Posterior vena cava (tissue), 2 donors: Measurements from ENCODE around the gene BNC1. TPM values are rescaled to one million over a fixed set of nuclear protein-coding genes. Genes with fewer than 3 reads are reported as not detected.

Experiments used
- total RNA-seq, 2 donors: library from RNA; stranded (reverse); fragmentation: NEBNext Ultra II Directional; extraction: Animal tissue kit (Norgen Biotek cat#: 25700); gene quantifications; one replicate each; pipeline ENCODE4 v1.2.1, GENCODE V29; 2021
- donor health status: DM: yes; HTN: yes; CAD: no.
- donor health status: DM: yes; HTN: yes; CAD: no.

The BNC1 gene
- total RNA-seq, 2 donors from 2014 or later, result 0.19 to 0.29 TPM

Other genes starting within 250 kb of the BNC1 start
- gene BTBD1, start 217.4 kb downstream of the BNC1 start, total RNA-seq, result 10 to 100 TPM; 42.4 TPM
- 1 to 10 TPM; 6.9 to 8.1 TPM for gene TM6SF1, start 177.0 kb downstream of the BNC1 start, total RNA-seq
- 10 to 100 TPM; 57.9 to 70.0 TPM for gene HDGFL3, start 76.8 kb downstream of the BNC1 start, total RNA-seq
- under 1 TPM in 1 of 2 donors, not detected in 1; 0.29 TPM for gene SH3GL3, start 162.7 kb upstream of the BNC1 start, total RNA-seq